NOMO-1 treated with dmso at 0.1 percent for 144 hours (cell line): ENCODE data around the gene TENT4A.
"Not testable (repeated sequence)": the region's sequence is repeated elsewhere in the genome, so short reads cannot be mapped to it uniquely, and the experiment has no call there.

ENCODE experiments used
- DNase-seq: peaks from one replicate; lab custom pipeline; 2025; ENCODE audit not compliant: unreplicated experiment; lab: John Stamatoyannopoulos, UW

TENT4A gene

GRCh38 chr5:6768590-6769230, 55.5 kb downstream of the TENT4A start:
- DNase-seq, result no peak

- no peak for DNase-seq
These were observed 57.8 kb downstream of the TENT4A start for GRCh38 chr5:6770826-6771607.

DNA sequence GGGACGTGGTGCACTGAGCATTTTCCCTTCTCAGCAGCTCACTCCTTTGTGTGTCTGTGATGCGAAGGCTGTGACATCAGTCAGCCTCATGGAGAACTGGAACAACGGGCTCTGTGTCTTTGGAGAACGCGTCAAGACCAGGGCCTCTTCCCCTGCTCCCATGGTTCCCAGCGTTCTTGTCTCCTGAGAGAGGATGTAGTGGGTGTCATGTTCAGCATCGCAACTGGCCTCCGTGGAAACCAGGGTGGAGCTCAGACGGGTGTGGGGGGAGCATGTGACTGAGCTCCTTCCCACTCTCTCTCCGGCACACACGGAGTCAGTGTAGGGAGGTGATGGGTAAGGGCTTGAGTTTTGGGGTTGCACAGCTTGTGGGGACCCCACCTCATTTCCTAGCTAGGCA, 59.7 kb downstream of the TENT4A start:
- no peak for DNase-seq

- no peak for DNase-seq
These were observed 60.3 kb downstream of the TENT4A start for GRCh38 chr5:6773342-6774035.

- not testable (repeated sequence) for DNase-seq
These were observed 61.0 kb downstream of the TENT4A start for GRCh38 chr5:6774207-6774606.

DNA sequence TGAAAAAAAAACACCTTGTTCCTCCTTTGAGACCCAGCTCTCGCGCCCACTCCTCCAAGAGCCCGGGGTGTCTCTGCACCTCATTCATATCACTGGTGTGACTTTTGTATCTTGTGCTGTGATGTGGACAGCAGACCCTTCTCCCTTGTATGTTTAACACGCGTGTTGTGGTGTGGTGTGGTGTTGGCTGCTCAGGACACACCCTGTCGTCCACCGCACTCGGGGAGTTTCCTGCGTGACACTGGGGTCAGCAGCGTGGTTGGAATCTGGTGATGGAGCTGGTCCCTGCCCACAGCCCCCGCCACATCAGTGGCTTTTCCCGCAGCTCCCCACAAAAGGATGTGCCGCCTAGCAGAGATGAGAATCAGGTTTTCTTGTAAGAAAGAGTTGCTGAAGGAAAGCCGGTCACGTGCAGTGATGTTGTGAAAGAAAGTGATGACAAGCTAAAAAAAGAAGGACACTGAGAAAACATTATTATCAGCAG, 61.5 kb downstream of the TENT4A start:
- no peak for DNase-seq

DNA sequence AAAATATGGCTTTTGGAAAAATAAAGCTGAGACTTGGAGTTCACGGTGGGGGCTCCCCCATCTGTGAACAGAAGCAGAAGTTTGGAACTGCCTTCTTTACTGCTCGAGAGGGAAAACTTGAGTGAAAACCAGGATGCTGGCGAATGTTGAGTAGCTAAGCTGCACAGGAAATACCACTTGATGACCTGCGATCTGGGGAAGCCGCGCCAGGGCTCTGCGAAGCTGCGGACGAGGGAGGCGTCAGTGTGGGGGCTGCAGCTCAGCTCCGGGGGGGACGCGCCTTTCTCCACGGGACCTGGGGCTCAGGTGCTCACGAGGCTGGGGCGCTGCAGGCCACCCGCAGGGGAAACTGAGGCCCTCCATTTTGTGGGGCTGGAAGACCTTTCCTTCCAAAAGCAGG, 62.3 kb downstream of the TENT4A start:
- no peak for DNase-seq

- no peak for DNase-seq
These were observed 67.7 kb downstream of the TENT4A start for GRCh38 chr5:6780802-6781391.

GRCh38 chr5:6781716-6782115, 68.5 kb downstream of the TENT4A start:
- DNase-seq, result no peak

- peak; percentile 8 for DNase-seq
These were observed 70.6 kb downstream of the TENT4A start for GRCh38 chr5:6783787-6784186.

DNA sequence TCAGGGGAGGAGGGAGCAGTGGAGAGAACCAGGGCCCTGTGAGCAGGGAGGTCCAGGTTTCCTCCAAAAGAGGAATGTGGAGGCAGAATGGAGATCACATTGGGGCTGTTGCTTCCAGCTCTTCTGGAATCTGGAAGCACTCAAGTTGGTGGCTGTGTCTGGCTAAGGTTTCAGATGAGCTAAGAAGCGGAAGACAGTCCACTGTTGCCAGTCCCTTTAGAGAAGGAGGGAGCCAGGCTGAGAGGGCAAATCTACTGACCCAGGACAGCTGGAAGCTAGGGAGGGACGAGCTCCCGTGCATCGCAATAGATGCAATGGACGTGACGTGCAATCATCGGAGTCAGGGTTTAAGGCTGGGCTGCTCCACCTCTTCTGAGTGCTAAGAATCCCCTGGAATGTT, 71.2 kb downstream of the TENT4A start:
- DNase-seq, result no peak

- DNase-seq, result no peak
These were observed 72.1 kb downstream of the TENT4A start for GRCh38 chr5:6785161-6785860.

DNA sequence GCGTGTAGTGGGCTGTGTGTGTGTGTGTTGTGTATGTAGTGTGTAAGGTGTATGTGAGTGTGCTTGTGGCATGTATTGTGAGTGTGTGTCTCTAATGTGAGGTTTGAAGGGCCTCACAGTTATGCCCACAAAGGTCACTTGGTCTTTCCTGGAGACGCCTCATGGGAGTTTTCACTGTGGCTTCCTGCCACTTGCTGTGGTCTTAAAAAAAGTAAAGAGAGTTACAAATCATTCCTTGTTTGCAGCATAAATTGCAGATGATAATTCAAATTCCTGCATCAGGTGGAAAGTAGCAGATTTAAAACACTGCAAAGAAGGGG, 72.6 kb downstream of the TENT4A start:
- DNase-seq, result no peak

- DNase-seq, result no peak
These were observed 73.7 kb downstream of the TENT4A start for GRCh38 chr5:6786786-6787495.

- no peak for DNase-seq
These were observed 74.7 kb downstream of the TENT4A start for GRCh38 chr5:6787941-6788340.

DNA sequence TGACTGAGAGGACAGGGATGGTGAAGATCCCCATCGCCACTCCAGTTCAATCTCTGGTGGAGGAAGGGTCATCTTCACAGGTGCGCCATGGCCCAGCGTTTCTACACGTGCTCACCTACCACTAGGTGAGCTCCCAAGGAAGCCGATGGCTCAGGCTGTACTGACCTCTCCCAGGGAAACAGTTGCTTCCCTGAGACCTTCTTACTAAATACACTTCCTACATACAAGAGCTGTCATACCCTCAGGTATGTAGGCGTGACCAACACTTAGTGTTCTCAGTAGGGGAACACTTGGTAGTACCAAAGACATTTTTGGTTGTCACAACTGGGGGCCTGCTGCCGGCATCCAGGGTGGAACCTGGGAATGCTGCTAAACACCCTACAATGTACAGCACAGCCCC, 75.2 kb downstream of the TENT4A start:
- no peak for DNase-seq

- DNase-seq, result no peak
These were observed 75.9 kb downstream of the TENT4A start for GRCh38 chr5:6788956-6789649.

DNA sequence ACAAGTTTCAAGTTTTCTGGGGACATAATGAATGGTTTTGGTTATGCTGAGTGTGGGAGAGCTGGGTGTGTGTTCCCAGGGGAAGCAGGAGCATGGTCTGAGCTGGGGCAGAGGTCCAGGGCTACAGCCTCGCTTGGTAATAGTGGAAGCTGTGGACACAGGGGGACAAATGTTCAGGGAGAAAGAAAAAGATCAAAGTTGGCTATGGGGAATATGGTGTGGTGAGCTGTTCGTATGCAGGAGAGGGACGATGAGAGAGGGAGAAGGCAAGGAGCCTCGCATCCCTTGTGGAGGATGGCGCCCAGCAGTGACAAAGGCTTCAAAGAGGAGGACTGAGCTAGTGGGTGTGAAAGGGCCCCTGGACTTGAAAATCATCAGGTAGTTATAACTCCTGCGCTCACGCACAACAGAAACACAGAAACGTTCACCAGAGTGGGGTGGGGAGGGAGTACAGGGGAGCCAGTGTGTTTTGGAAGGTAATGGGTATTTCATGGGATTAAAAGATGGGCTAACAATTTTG, 77.2 kb downstream of the TENT4A start:
- DNase-seq, result no peak

DNA sequence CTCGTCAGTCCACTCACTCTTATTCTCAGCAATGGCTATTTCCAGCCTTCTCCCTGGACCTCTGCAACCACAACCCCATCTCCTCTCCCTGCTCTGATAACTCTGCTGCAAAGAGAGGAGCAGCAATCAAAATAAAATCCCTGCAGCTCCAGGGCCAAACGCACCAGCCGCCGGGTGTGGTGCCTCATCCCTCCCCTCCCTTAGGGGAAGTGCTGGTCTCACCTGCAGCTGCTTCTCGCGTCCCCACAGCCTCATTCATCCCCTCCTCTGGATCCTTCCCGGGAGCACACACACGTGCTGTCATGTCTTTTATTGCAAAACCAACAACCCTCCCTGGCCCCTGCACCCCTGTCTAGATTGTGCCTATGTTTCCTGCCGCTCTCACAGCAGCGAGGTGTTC, 77.8 kb downstream of the TENT4A start:
- DNase-seq, result no peak

GRCh38 chr5:6792376-6792775, 79.1 kb downstream of the TENT4A start:
- no peak for DNase-seq
